IMR-90 (cell line): ENCODE data around the gene SYVN1.

Experiments used
- BHLHE40 ChIP-seq: fragments of 150-350 bp; IDR thresholded peaks from 2 replicates; pipeline ENCODE4 v1.6.1; 2016; ENCODE audit warnings: mild to moderate bottlenecking, low read depth, low read length
- CEBPB ChIP-seq: IDR thresholded peaks from 2 replicates; pipeline ENCODE4 v1.6.1; 2012; ENCODE audit warnings: low read depth, low read length, improper control_type of control experiment
- CHD1 ChIP-seq: IDR thresholded peaks from 2 replicates; pipeline ENCODE4 v1.6.1; 2012; ENCODE audit warnings: low read depth, low read length, improper control_type of control experiment
- MAFK ChIP-seq: IDR thresholded peaks from 2 replicates; pipeline ENCODE4 v1.6.1; 2012; ENCODE audit warnings: low read depth, low read length, improper control_type of control experiment
- MAZ ChIP-seq: IDR thresholded peaks from 2 replicates; pipeline ENCODE4 v1.6.1; 2012; ENCODE audit warnings: low read depth, mild to moderate bottlenecking, low read length, improper control_type of control experiment, moderate library complexity, borderline replicate concordance
- NFE2L2 ChIP-seq: fragments of 150-350 bp; IDR thresholded peaks from 2 replicates; pipeline ENCODE4 v1.6.1; 2016; ENCODE audit warnings: low read depth, mild to moderate bottlenecking, low read length
- POLR2A ChIP-seq: IDR thresholded peaks from 2 replicates; pipeline ENCODE4 v1.6.1; 2012; ENCODE audit warnings: mild to moderate bottlenecking, low read depth, low read length
- RAD21 ChIP-seq: IDR thresholded peaks from 2 replicates; pipeline ENCODE4 v1.6.1; 2012; ENCODE audit warnings: low read length, improper control_type of control experiment
- RCOR1 ChIP-seq: IDR thresholded peaks from 2 replicates; pipeline ENCODE4 v1.6.1; 2012; ENCODE audit warnings: mild to moderate bottlenecking, low read length, improper control_type of control experiment; ENCODE audit not compliant: insufficient replicate concordance
- RFX5 ChIP-seq: IDR thresholded peaks from 2 replicates; pipeline ENCODE4 v1.8.0; 2012; ENCODE audit warnings: low read depth, mild to moderate bottlenecking, low read length, moderate library complexity
- TF ChIP-seq, protein P1 (sequence below): conservative IDR thresholded peaks from 2 replicates; pipeline ENCODE4 v1.5.1; 2012; ENCODE audit warnings: mild to moderate bottlenecking, low read depth, low read length, improper control_type of control experiment

GRCh38 chr11:65124480-65125196, 9.7 kb downstream of the SYVN1 start:
- TF ChIP-seq, protein P1, sequence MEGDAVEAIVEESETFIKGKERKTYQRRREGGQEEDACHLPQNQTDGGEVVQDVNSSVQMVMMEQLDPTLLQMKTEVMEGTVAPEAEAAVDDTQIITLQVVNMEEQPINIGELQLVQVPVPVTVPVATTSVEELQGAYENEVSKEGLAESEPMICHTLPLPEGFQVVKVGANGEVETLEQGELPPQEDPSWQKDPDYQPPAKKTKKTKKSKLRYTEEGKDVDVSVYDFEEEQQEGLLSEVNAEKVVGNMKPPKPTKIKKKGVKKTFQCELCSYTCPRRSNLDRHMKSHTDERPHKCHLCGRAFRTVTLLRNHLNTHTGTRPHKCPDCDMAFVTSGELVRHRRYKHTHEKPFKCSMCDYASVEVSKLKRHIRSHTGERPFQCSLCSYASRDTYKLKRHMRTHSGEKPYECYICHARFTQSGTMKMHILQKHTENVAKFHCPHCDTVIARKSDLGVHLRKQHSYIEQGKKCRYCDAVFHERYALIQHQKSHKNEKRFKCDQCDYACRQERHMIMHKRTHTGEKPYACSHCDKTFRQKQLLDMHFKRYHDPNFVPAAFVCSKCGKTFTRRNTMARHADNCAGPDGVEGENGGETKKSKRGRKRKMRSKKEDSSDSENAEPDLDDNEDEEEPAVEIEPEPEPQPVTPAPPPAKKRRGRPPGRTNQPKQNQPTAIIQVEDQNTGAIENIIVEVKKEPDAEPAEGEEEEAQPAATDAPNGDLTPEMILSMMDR: no peak
- TF ChIP-seq BHLHE40: no peak
- no peak for TF ChIP-seq POLR2A
- TF ChIP-seq RFX5: no peak
- no peak for TF ChIP-seq MAZ
- TF ChIP-seq CHD1: no peak
- TF ChIP-seq RCOR1: no peak
- no peak for TF ChIP-seq CEBPB
- TF ChIP-seq NFE2L2: no peak
- no peak for TF ChIP-seq MAFK
- no peak for TF ChIP-seq RAD21
